ENCODE data around the gene TAGLN3. TPM values are rescaled to one million over a fixed set of nuclear protein-coding genes. Genes with fewer than 3 reads are reported as not detected.

TAGLN3 gene
- total and polyA plus RNA-seq, 2 of the 13 experiments (the other 11 are each of a cell fraction or from before 2014, with no cell fraction given) = 0.51 to 0.91 TPM

GRCh38 chr3:111978583-111979433 lies 19.9 kb upstream of the TAGLN3 start, which contains the start of gene ABHD10 (continued):
- TF ChIP-seq ZNF281 (CRISPR knock-in tag; IDR thresholded peaks at IDR 0.05; ENCODE audit: borderline replicate concordance) (peak; percentile 15; the same call in 1 of the 2 replicates), ATF3 (CRISPR knock-in tag; IDR thresholded peaks at IDR 0.05) (no peak; the same call in 1 of the 2 replicates), ZNF276 (CRISPR knock-in tag; IDR thresholded peaks at IDR 0.05; ENCODE audit: low read depth) (no peak), ZNF496 (CRISPR knock-in tag; IDR thresholded peaks at IDR 0.05; ENCODE audit: insufficient replicate concordance) (no peak), ZNF280B (CRISPR knock-in tag; IDR thresholded peaks at IDR 0.05; ENCODE audit: borderline replicate concordance) (peak; percentile 91; the same call in 1 of the 2 replicates), FOXA1 (IDR thresholded peaks at IDR 0.05) (no peak), FOXA1 (CRISPR knock-in tag; IDR thresholded peaks at IDR 0.05) (0 out of 2 replicates have a peak, but pooled peaks have one; percentile 5), ZNF782 (CRISPR knock-in tag; IDR thresholded peaks at IDR 0.05; ENCODE audit: borderline replicate concordance) (peak; percentile 76; the same call in 1 of the 2 replicates), IRF2 (CRISPR knock-in tag; IDR thresholded peaks at IDR 0.05) (no peak; the same call in 1 of the 2 replicates), NKX3-1 (CRISPR knock-in tag; IDR thresholded peaks at IDR 0.05) (peak; percentile 66; the same call in 1 of the 2 replicates), PAWR (CRISPR knock-in tag; IDR thresholded peaks at IDR 0.05; ENCODE audit: borderline replicate concordance) (no peak), NFKBIZ (CRISPR knock-in tag; IDR thresholded peaks at IDR 0.05) (no peak), ZNF720 (CRISPR knock-in tag; IDR thresholded peaks at IDR 0.05) (no peak; the same call in 1 of the 2 replicates), FOXK2 (IDR thresholded peaks at IDR 0.05) (no peak), MNT (IDR thresholded peaks at IDR 0.05) (no peak; the same call in 1 of the 2 replicates), ZNF275 (CRISPR knock-in tag; IDR thresholded peaks at IDR 0.05; ENCODE audit: borderline replicate concordance) (no peak), MIXL1 (CRISPR knock-in tag; IDR thresholded peaks at IDR 0.05) (no peak), POLR2AphosphoS2 (IDR thresholded peaks at IDR 0.05; ENCODE audit: low read depth, low read length) (no peak; the same call in 1 of the 2 replicates), AHR (CRISPR knock-in tag; IDR thresholded peaks at IDR 0.05) (0 out of 2 replicates have a peak, but pooled peaks have one; percentile 60)
